HG03060 (cell line): Measurements from ENCODE around the gene CPSF3.
"Not testable (repeated sequence)": the region's sequence is repeated elsewhere in the genome, so short reads cannot be mapped to it uniquely, and the experiment has no call there.

Source experiments
- ATAC-seq: cut with Tn5 transposase; IDR thresholded peaks from one replicate; pipeline ENCODE4 v1.9.1; 2021; ENCODE audit warnings: low read depth, moderate number of reproducible peaks; ENCODE audit not compliant: unreplicated experiment

The CPSF3 gene

DNA sequence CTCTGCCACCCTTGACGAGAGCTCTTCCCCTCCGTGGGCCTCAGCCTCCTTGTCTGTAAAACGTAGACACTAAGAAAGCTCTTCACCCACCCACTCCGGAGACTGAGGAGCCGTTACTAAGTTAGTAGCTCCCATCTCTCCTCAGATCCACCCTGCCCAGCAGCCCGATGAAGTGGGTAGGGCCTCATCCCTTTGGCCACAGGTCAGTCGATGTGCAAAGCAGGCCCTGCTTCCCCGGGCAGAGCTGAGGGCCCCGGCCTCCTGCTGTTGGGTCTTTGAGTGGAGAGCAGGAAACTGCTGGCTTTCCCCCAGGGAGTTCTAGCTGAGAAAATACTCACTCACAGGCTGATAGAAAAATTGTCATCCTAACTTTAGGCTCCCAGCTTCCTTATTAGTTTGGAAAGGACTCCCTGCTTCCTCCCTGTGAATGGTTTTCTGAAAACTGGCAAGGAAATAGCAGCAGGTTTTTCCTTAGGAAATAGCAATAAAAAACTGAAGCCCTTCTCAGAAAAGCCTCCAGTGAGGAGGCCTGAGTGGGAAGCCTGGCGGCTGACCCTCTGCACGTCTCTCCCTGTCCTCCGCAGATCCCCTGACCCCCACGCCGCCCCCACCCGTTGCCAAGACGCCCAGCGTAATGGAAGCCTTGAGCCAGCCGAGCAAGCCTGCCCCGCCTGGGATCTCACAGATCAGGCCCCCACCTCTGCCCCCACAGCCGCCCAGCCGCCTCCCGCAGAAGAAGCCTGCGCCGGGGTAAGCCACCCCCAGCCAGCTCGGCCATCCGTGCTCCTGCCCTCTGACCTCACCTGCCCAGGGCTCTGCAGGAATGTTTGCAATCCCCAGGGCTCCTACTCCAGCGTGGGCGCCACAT, 30.3 kb upstream of the CPSF3 start:
- no peak for ATAC-seq

DNA sequence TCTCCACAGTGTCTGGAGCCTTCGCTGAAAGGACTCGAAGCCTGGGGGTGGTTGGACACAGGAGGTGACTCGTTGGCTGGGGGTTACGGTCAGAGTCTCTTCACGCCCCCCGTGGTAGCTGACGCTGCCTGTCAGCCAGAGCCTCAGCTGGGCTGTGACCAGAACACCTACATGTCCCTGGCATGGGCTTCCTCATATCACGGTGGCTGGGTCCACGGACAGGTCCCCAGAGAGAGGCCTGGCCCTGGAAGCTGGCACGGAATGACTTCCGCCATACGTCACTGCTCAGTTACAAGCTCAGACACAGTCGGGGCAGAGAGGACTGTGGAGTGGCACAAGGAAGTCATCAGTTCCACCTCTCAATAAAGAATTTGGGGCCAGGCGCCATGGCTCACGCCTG, 28.6 kb upstream of the CPSF3 start:
- no peak for ATAC-seq

DNA sequence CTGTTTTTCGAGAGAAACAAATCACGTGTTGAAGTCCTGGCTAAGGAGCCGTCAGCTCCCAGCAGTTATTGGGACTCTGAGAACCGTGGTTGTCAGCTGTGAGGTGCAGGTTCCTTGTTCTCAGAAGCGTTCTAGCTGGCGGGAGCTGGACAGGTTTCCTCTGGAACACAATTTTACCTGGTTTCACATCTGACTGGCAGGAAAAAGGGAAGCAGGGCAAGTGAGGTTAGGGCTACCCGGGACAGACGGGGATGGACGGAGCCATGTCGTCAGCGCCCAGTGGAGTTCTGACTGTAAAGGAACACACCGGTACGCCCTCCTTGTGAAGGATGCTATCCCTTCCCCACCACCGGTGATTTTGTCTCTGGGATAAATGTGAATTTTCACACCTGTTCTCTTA, 26.3 kb upstream of the CPSF3 start:
- no peak for ATAC-seq

DNA sequence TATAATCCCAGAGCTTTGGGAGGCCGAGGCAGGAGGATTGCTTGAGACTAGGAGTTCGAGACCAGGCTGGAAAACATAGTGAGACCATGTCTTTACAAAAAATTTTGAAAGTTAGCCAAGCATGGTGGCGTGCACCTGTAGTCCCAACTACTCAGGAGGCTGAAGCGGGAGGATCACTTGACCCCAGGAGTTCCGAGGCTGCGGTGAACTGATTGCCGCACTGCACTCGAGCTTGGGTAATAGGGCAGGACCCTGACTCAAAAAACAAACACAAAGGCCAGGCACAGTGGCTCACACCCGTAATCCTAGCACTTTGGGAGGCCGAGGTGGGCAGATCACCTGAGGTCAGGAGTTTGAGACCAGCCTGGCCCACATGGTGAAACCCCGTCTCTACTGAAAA, 25.2 kb upstream of the CPSF3 start:
- not testable (repeated sequence) for ATAC-seq

DNA sequence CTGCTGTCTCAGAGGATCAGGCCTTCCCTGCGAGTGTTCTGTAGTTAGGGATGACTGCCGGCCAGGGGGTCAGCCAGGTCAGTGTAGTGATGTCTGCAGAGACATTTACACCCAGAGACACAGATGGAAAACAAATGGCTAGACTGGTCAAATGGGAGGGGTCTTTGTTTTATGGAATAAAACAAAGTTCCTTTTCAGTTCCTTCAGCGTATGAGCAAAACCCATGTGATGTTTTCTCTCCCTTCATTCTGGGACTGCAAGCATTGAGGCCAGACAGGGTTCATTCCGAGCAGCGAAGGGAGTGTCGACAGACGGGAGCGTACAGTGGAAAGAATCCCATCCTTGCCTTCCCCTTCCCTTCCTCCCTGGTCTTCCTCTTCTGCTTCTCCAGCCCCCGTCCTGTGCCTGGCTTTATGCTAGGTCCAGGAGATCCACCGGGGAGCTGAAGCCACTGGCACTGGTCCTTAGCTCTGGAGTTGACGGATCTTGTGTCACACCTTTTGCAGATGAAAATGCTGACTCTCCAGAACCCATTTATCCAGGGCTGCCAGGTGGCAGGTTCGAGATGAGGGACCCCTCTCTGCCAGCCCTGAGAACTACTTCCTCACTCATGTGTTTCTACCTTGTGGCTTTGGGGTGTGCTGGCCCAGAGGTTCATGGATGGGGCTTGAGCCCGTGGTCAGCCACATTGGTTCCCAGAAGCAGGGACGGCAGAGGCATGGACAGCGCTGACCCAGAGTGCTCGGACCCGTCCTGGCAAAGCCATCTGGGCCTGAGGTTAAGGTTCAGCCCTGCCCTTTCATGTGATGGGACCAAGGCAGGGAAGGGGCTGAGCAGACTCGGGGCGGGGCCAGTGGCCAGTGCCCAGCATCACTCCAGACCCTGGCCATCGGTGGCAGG, 24.3 kb upstream of the CPSF3 start:
- ATAC-seq: no peak

DNA sequence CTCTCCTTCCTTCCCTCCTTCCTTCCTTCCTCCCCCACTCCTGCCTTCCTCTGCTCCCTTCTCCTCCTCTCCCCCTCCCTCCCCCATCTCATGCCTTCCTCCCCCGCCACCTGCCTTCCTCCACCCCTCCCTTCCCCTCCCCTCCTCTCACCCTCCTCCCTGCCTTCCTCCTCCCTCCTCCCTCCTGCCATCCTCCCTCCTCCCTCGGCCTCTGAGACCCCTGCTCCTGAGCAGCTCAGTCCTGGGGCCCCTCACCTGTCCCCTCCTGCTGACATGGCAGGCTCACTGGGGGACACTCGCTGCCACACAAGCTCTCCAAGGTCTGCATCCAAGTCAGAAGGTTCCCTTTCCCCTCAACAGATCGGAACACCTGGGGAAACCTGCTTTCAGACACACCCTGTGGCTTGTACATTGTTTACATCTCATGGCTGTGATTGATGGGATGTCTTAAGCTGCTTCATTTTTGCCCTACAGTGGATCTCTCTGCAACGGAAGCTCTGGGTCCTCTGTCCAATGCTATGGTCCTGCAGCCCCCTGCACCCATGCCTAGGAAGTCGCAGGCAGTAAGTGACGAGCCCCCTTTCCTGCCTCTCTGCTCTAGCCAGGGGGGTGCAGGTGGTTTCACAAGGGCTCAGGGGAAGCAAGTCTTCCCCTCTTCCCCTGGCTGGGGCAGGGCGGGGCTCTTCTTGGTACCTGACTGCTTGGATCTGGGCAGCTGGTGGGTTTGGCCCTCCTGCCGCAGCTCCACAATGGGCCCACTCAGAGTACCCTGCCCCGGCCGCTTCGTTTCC, 23.0 kb upstream of the CPSF3 start:
- no peak for ATAC-seq

DNA sequence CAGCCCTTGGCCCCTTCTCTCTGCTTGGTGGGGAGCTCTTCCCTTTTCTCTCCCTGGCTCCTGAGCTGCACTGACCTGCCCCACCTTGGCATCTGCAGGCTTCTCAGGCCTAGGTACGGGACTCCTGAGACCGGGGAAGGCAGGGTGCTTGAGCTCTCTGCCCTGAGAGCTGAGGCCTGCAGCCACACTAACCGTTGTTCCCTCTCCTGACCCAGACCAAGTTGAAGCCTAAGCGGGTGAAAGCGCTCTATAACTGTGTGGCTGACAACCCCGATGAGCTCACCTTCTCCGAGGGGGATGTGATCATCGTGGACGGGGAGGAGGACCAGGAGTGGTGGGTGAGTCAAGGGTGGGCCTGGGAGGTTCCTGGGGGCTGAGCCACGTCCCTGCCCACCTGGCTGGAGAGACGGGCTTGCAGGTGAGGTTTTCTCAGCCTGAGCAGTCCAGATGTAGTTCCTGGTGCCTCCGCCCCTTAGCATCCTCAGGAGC, 22.4 kb upstream of the CPSF3 start:
- no peak for ATAC-seq

DNA sequence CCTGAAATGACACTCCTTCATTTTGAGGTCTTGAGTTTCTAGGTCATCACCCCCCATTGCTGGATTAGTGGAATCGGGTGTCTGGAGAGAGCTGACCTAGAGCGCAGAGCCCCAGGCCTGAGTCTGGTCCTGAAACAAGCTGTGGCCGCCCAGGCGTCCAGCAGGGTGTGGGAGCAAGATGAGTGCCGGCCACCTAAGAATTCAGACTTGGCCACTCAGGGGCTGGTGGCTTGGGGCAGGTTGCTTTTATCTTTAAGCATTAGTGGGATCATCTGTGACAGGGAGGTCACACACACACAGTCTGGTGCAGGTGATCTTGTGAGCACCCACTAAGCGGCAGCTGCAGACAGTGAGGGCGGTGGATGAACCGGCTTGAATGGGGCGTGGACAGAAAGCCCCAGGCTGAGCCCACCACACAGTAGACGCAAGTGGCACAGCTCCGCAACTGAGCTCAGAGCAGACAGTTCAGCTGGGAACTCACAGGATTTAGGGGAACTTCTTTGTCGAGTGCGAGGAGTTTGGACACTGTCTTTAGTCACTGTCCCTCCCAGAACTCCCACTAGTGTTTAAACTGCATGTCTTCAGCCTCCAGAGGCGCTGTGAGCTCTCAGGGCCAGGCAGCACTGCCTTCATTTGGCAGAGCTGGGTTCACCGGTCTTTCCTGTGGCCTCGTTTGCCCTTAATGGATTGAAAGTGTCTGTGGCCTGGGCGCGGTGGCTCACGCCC, 21.6 kb upstream of the CPSF3 start:
- ATAC-seq: no peak

DNA sequence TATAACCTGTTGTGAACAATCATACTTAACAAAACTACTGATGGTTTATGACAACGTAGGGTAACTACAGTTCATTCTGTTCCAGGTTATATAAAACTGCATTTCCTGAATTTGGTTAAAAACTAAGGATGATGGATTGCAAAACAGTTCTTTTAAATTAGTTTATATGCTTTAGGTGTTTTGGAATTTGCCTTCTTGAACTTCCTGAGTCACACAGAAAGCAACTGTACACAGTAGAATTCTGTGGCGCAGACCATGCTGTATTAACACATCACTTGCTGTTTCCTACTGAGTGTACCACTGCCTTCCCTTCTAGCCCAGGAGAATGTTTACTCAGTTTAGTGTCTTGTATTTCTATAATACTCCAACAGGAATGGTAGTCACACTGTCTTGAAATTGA, 19.5 kb upstream of the CPSF3 start:
- no peak for ATAC-seq

DNA sequence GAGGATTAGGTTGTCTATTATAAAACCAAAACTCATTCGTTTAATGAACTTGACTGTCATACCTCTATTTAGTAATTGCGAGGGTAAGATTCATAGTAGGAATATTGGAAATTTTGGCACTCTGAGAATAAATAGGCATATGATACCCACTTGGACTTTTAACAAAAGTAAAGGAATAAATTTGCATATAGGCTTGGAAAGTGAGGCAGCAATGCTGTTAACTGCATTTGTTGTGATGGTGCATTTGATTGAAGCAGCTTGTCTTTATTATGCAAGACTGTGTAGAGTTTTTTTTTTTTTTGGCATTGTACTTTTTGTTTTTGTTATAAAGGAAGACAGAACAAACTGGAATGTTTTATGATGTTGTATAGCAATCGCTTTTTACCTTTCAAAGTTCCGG, 19.0 kb upstream of the CPSF3 start:
- ATAC-seq: no peak

DNA sequence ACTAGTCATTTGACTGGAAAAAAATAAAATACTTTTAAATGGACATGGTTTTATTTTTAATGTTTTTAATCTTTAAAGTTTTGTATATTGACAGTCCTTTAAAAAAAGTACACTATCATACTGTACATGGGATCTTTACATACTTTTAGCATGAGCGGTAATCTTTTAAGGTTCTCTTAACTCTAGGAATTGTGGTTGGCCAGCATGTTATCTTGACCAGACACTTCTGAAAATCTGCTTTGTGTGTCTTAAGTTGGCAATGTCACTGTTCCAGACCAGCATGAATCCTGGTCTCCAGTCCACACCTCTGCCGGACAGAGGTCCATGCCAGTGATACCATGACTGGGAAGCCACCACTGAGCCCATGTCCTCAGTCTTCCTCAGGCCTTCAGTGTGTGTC, 17.8 kb upstream of the CPSF3 start:
- no peak for ATAC-seq

DNA sequence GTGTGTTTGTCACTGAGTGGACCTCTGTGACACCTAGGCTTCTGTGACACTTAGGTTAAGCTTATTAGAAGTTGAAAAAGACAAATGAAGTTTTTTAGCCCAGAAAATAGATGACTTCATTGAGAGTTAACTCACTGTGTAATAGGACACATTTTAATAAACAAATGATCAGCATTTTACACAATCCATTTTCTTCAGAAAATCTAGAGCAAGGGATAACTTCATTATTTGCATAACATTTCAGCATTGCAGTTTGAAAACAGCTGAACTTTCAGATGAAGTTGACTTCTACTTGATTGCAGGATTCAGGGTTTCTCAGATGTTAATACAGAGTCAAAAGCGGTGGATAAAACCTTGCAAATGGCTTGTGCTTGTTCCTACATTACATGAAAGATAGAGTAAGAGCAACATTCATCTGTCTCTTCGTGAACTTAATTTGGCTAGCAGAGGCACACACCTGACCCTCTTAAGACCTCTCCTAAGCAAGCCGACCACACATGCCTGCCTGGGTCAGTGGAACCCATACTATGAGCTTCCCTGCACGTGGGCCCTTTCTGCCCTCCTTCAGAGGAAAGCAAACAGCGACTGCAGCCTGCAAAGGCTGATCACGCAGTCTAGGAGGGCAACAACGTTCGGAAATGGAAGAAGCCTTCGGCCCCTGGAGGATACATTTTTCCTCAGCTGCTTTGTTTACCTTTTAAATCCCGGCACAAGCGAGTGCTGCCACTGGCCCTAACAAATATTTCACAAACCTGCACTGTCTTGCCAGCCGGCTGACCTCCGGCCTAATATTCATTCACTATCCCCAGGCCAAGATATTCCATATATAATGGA, 16.7 kb upstream of the CPSF3 start:
- no peak for ATAC-seq

DNA sequence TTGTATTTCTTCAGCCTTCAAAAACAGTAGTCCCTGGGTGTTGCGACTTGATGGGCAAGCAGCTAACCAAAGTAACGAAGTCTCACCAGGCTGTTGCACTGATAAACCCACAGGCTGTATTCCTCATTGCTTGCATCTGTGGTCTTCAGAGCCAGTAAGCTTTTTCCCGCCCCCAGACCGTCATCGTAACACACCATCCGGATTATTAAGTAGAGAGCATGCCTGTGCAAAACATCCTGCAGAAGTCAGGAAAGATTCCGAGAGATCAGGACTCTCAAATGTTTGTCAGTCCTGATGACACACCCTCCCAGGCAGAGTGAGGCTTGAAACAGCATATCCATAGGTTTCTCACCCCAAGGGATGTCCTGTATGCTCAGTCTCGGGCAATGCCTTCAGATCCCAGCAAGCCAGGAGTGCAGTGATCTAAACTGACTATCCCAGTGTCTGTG, 16.1 kb upstream of the CPSF3 start:
- ATAC-seq: no peak

DNA sequence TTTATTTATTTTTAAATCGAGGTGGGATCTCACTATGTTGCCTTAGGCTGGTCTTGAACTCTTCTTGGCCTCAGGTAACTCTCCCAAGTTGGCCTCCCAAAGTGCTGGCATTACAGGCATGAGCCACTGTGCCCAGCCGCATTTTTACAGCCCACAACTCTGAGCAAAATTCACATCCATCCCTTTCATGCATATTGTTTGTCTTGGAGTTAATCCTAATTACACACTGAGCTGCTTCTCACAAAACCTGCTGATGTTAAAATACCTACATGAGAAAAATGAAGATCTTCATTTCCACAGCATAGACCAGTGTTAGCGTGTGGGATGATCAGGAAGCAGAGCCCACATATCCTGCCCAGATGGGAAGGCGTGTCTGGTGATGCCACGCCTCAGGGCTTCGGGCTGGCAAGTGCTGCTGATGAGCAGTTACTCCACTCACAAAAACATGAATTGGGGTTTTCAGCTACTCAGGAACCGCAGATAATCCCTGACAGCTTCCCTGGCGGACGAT, 14.8 kb upstream of the CPSF3 start:
- ATAC-seq: no peak

DNA sequence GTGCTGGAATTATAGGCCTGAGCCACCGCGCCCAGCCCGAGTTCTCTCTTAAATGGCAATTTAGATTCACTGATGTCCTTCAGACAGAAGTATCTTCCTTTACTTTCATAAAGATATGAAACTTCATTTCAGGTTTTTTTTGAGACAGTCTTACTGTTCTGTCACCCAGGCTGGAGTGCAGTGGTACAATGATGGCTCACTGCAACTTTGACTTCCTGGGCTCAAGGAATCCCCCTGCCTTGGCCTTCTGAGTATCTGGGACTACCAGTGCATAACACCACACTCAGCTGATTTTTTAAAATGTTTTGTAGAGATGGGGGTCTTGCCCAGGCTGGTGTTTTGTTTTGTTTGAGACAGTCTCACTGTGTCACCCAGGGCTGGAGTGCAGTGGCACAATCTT, 13.3 kb upstream of the CPSF3 start:
- ATAC-seq: no peak

DNA sequence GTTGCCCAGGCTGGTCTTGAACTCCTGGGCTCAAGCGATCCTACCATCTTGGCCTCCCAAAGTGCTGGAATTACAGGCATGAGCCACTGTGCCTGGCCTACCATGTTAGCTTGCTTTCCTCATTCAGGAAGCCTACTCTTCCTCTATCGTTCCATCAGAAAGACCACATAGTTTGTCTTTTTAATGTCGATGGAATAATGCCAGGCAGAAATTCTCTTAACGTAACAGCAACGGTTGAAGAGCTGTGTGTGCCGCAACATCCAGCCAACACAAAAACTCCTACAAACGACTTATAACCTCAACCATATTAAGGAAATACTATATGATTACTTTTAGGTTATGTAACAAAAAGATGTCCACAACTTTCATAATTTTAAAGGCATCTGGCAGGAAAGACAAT, 10.7 kb upstream of the CPSF3 start:
- ATAC-seq: no peak

DNA sequence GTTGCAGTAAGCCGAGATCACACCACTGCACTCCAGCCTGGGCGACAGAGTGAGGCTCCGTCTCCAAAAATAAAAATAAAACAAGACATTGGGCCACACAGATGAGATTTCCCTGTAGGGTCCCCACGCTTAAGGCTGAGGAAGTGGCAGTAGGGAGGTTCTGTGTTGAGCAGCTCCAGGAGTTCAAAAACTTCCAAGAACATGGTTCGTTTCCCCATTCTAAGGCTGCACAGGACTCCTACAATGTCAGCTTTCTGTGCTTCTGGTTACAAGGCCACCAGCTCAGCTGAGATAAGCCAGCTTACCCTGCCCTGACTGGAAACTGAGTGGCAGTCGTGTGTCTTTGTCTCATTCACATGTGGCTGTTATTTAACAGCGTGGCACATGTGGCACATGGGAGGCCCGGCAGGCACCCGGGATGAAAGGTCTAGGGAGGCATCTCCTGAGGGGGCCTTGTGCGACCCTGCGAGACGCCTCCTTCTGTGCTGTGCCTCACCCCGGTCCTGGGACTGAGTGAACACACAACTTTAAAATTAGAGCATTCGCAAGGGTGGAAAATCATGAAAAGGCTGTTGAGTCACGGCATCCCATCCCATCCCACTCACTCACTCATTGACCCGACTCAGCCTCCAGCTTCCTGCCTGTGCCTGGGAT, 7.8 kb upstream of the CPSF3 start:
- no peak for ATAC-seq

DNA sequence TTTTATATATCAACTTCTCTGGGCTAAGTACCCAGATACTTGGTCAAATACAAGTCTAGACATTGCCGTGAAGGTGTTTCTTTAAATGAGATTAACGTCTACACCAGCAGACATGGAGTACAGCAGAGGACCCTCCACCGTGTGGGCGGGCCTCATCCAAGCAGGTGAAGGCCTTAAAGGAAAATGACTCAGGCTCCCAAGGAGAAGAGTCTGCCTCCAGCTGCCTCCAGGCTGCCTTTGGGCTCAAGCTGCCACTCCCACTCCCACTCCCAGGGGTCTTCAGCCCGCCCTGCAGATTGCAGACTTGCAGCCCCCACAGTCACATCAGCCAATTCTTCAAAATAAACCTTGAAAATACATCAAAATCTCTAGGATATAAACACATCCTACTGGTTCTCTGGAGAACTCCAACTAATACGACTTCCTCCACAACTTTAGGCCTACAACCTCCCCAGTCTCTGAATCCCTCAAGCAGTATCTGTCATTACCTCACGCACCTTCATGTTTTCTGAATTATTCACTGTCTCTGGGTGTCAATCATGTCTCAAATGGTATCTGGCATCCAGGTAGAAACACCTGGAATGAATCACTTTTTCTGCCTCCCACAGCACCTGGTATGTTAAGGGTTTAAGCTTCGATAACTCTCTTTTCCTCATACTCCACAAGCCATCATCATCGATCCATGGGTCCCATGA, 7.0 kb upstream of the CPSF3 start:
- no peak for ATAC-seq
